Esophagus muscularis mucosa (tissue), 4 donors: ENCODE results near the gene DAO. TPM values are rescaled to one million over a fixed set of nuclear protein-coding genes. Genes with fewer than 3 reads are reported as not detected.

Experiments used
- DNase-seq: peaks from one replicate; pipeline ENCODE4 v3.0.0-alpha.2; 2017; ENCODE audit errors: extremely low spot score
- H3K27ac ChIP-seq, 4 donors: fragments of 200-600 bp; sonication (generic); replicated peaks in 1 of 4; 1 replicate in 3 of 4; 2 replicates in 1 of 4; pipeline ENCODE4 v1.5.1; 2016 to 2019; ENCODE audit warnings: mild to moderate bottlenecking in 1 of 4
- H3K27me3 ChIP-seq, 4 donors: fragments of 200-600 bp; sonication (generic); one replicate each; pipeline versions ENCODE4 v1.5.1 to v1.6.0; 2016 to 2019
- H3K36me3 ChIP-seq, 4 donors: fragments of 200-600 bp; sonication (generic); one replicate each; pipeline ENCODE4 v1.5.1; 2016 to 2019
- H3K4me1 ChIP-seq, 4 donors: fragments of 200-600 bp; sonication (generic); one replicate each; pipeline ENCODE4 v1.5.1; 2016 to 2019
- H3K4me3 ChIP-seq, 4 donors: fragments of 200-600 bp; sonication (generic); 1 replicate in 2 of 4; 2 replicates in 2 of 4; pipeline ENCODE4 v1.5.1; 2016 to 2019; ENCODE audit warnings: mild to moderate bottlenecking in 4 of 4, moderate library complexity in 1 of 4
- H3K9me3 ChIP-seq, 4 donors: fragments of 200-600 bp; sonication (generic); 1 replicate in 3 of 4; 2 replicates in 1 of 4; pipeline ENCODE4 v1.5.1; 2016 to 2019
- CTCF ChIP-seq, 3 experiments: fragments of 200-600 bp in 2 of 3; fragments of 450-650 bp in 1 of 3; sonication (generic) in 2 of 3; IDR thresholded peaks; one replicate each; pipeline ENCODE4 v1.5.1; 2017 to 2019; ENCODE audit warnings: antibody characterized with exemption in 3 of 3, mild to moderate bottlenecking in 2 of 3, moderate library complexity in 1 of 3
- EP300 ChIP-seq: sonication (generic); formaldehyde crosslinking; IDR thresholded peaks from one replicate; pipeline ENCODE4 v1.6.1; 2017; ENCODE audit warnings: antibody characterized with exemption
- POLR2A ChIP-seq: fragments of 450-650 bp; IDR thresholded peaks from one replicate; pipeline ENCODE4 v1.6.1; 2017; ENCODE audit warnings: antibody characterized with exemption, moderate library complexity, mild to moderate bottlenecking, low read depth
- POLR2AphosphoS5 ChIP-seq, 2 donors: sonication (generic); formaldehyde crosslinking; IDR thresholded peaks; one replicate each; pipeline ENCODE4 v1.6.1; 2017; ENCODE audit warnings: antibody characterized with exemption in 2 of 2
- WGBS: methylation state at CpG from one replicate; pipeline ENCODE4 v1.1.5; 2018; 5-methylcytosine and 5-hydroxymethylcytosine counted together
- intact Hi-C: fragments of 100-400 bp; cut with DNase I; formaldehyde crosslinking; loops from one replicate; pipeline ENCODE4 v1.15.1; 2023
- total RNA-seq, 4 donors: library from RNA; depleted of rRNA; stranded (reverse); fragments of >200 nt; gene quantifications; one replicate each; pipeline versions ENCODE4 v1.1.0 to v1.2.1, GENCODE V29; 2016

Gene DAO
- total RNA-seq, 4 donors from 2014 or later: not detected

GRCh38 chr12:108933949-108934348 is 54.1 kb downstream of the DAO start:
- no peak for DNase-seq
- Histone ChIP-seq H3K36me3 (no peaks in the 10 kb centered on the region), H3K27me3 (no peaks in the 10 kb centered on the region), H3K4me1 (no peaks in the 10 kb centered on the region), H3K9me3 (no peaks in the 10 kb centered on the region), H3K4me3 (no peak overlapping the region), H3K27ac (no peak overlapping the region)
- TF ChIP-seq POLR2AphosphoS5 (IDR thresholded peaks at IDR 0.05) (no peak), POLR2A (no peak), EP300 (no peak), CTCF (IDR thresholded peaks at IDR 0.05) (no peak)
- WGBS: 73% methylated on average over 6 of the region's 6 CpGs
- intact Hi-C loops: no loop called here

GRCh38 chr12:108935159-108935763 is 55.4 kb downstream of the DAO start:
- Histone ChIP-seq H3K27me3 (no peaks in the 10 kb centered on the region), H3K36me3 (no peaks in the 10 kb centered on the region), H3K9me3 (no peaks in the 10 kb centered on the region), H3K4me1 (no peaks in the 10 kb centered on the region), H3K4me3 (no peak overlapping the region), H3K27ac (no peak overlapping the region)
- TF ChIP-seq POLR2AphosphoS5 (IDR thresholded peaks at IDR 0.05) (no peak), EP300 (no peak), POLR2A (no peak), CTCF (IDR thresholded peaks at IDR 0.05) (no peak)
- DNase-seq: no peak
- intact Hi-C loops: no loop called here
- WGBS: 86% methylated on average over 7 of the region's 7 CpGs

DNA sequence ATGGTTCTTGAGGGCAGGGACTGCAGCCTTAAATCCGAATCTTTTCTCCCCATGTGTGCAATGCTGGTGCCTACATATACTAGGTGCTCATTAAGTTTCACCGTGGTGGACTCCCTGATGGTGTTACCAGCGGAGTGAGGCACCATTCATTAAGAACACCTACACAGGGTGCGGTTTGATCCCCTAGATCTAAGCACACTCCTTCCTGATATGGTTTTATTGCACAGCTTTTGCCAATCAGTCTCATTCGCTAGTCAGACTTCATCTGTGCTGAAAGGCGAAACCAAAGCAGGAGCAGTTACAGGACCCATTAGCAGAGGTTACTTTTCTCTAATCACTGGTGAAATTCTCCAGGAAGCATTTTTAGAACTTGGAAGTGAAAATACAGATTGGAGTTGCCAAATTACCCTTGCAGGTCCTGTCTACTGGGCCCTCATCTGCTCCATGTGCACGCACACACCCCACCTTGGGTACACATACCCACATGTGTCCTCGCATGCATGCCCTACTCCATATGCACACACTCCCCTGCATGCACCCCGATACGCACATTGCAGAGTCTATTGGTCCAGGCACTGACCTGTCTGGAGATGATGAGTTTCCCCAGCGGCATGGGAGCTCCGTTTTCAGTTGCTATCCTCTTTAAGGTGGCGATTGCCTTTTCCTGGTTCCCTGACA is 58.5 kb downstream of the DAO start:
- intact Hi-C loops: no loop called here
- no peak overlapping the region for H3K27ac ChIP-seq
- no peak for DNase-seq
- TF ChIP-seq POLR2AphosphoS5 (IDR thresholded peaks at IDR 0.05): no peak
- TF ChIP-seq EP300: no peak
- no peak for TF ChIP-seq CTCF (IDR thresholded peaks at IDR 0.05)
- no peak for TF ChIP-seq POLR2A
- H3K27me3 ChIP-seq: no peaks in the 10 kb centered on the region
- 89% methylated on average over 12 of the region's 13 CpGs for WGBS
- H3K4me1 ChIP-seq: no peaks in the 10 kb centered on the region
- no peaks in the 10 kb centered on the region for H3K36me3 ChIP-seq
- H3K4me3 ChIP-seq: no peak overlapping the region
- no peaks in the 10 kb centered on the region for H3K9me3 ChIP-seq

DNA sequence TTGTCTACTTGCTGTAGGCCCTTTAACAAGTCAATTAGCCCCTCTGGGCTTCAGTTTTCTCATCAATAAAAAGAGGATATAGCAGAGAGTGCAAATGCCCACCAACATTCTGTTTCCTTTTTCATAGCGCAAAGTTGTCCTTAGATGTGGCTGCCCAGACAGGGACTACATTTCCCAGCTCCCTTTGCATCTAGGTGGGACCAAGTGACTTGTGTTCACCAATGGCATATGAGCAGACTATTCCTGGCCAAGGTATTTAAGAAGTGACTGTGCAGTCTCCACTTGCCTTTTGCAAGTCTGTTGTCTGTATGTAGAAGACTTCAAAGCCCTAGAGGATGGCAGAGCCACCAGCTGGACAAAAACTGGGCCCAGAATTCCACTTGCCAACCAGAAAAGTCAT is 59.7 kb downstream of the DAO start:
- intact Hi-C loops: no loop called here
- Histone ChIP-seq H3K9me3 (no peaks in the 10 kb centered on the region), H3K27ac (no peak overlapping the region), H3K4me1 (no peaks in the 10 kb centered on the region), H3K4me3 (no peak overlapping the region), H3K36me3 (no peaks in the 10 kb centered on the region), H3K27me3 (no peaks in the 10 kb centered on the region)
- 67% methylated on average over 1 of the region's 1 CpG for WGBS
- no peak for DNase-seq
- no peak for TF ChIP-seq POLR2AphosphoS5 (IDR thresholded peaks at IDR 0.05)
- TF ChIP-seq EP300: no peak
- TF ChIP-seq CTCF (IDR thresholded peaks at IDR 0.05): no peak
- no peak for TF ChIP-seq POLR2A

DNA sequence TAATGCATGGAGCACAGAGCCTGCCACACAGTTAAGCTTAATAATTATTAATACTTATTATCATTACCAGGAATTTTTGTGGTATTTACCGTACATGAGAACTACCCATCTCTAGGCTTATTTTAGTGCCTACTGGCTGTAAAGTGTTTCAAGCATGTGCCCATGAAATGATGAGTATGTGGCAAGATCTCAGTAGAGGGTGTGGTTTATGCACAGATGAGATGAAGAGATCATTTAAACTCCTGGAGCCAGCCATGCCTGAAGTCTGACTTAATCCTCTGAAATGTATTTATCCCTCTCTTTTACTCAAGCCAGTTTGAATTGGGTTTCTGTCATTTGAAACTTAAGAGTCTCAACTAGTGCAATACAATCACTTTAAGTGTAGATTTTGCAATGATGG is 60.2 kb downstream of the DAO start:
- 100% methylated on average over 1 of the region's 1 CpG for WGBS
- TF ChIP-seq POLR2A (no peak), EP300 (no peak), CTCF (IDR thresholded peaks at IDR 0.05) (no peak), POLR2AphosphoS5 (IDR thresholded peaks at IDR 0.05) (no peak)

More for the DNA sequence above, 60.2 kb downstream of the DAO start:
- Histone ChIP-seq H3K27me3 (no peaks in the 10 kb centered on the region), H3K4me3 (no peak overlapping the region), H3K9me3 (no peaks in the 10 kb centered on the region), H3K36me3 (no peaks in the 10 kb centered on the region), H3K4me1 (no peaks in the 10 kb centered on the region), H3K27ac (no peak overlapping the region)
- intact Hi-C loops: loop anchor here (10.0 kb wide), 1 partner anchor 75 kb away; no protein-coding TSS in a partner anchor
- DNase-seq: no peak
